Naive thymus-derived CD8-positive, alpha-beta T cell (primary cell): ENCODE data around the gene TNIP2. TPM values are rescaled to one million over a fixed set of nuclear protein-coding genes. Genes with fewer than 3 reads are reported as not detected.

Experiments
- ATAC-seq, 2 donors: fragments of 150-1000 bp; cut with Tn5 transposase in 1 of 2; sonication (Bioruptor Pico), chemical (Tn5 transposase) in 1 of 2; 1 replicate in 1 of 2; 2 replicates in 1 of 2; pipeline ENCODE4 v1.10.0; 2021; ENCODE audit warnings: mild to moderate bottlenecking in 2 of 2, moderate library complexity in 2 of 2
- POLR2A ChIA-PET: fragments of 350-600 bp; sonication (Branson Sonifier 250); formaldehyde crosslinking; loops from one replicate; lab custom pipeline; 2021; ENCODE audit warnings: antibody characterized with exemption; lab: Charles Lee
- DNase-seq, 10 donors: peaks; one replicate each; pipeline versions ENCODE4 v3.0.0 to v3.0.0-alpha.2; 2020 to 2022
- H3K27ac Mint-ChIP-seq, 10 donors: one replicate each; pipeline ENCODE4 v1.8.0; 2020 to 2022; ENCODE audit warnings: mild to moderate bottlenecking in 10 of 10, mixed read lengths in 10 of 10, moderate library complexity in 4 of 10, inconsistent platforms in 1 of 10
- H3K27me3 Mint-ChIP-seq, 5 donors: one replicate each; pipeline ENCODE4 v1.8.0; 2021 to 2022; ENCODE audit warnings: mixed read lengths in 5 of 5
- H3K36me3 Mint-ChIP-seq, 3 donors: one replicate each; pipeline ENCODE4 v1.8.0; 2020 to 2022; ENCODE audit warnings: mixed read lengths in 3 of 3, mild to moderate bottlenecking in 2 of 3, inconsistent platforms in 1 of 3
- H3K4me1 Mint-ChIP-seq, 4 donors: one replicate each; pipeline ENCODE4 v1.8.0; 2021 to 2022; ENCODE audit warnings: mixed read lengths in 4 of 4
- H3K4me3 Mint-ChIP-seq, 10 donors: one replicate each; pipeline ENCODE4 v1.8.0; 2020 to 2022; ENCODE audit warnings: mild to moderate bottlenecking in 10 of 10, mixed read lengths in 10 of 10, moderate library complexity in 6 of 10, inconsistent platforms in 1 of 10
- H3K9me3 Mint-ChIP-seq, 9 donors: one replicate each; pipeline ENCODE4 v1.8.0; 2020 to 2022; ENCODE audit warnings: mixed read lengths in 9 of 9, mild to moderate bottlenecking in 3 of 9, inconsistent platforms in 1 of 9, moderate library complexity in 1 of 9
- polyA plus RNA-seq, 3 donors: library from polyadenylated mRNA; unstranded; fragments of 300-500 nt; fragmentation: Illumina TruSeq; gene quantifications; one replicate each; pipeline ENCODE4 v1.2.3, GENCODE V29; 2021
- total RNA-seq, 8 experiments: library from RNA in 2 of 8; stranded (reverse) in 2 of 8; gene quantifications; one replicate each; pipeline ENCODE4 v1.2.3 and lab custom pipeline; 2021 to 2026

Gene TNIP2
- total and polyA plus RNA-seq, 5 experiments from 2014 or later, result 34.2 to 52.5 (median 48.1) TPM

DNA sequence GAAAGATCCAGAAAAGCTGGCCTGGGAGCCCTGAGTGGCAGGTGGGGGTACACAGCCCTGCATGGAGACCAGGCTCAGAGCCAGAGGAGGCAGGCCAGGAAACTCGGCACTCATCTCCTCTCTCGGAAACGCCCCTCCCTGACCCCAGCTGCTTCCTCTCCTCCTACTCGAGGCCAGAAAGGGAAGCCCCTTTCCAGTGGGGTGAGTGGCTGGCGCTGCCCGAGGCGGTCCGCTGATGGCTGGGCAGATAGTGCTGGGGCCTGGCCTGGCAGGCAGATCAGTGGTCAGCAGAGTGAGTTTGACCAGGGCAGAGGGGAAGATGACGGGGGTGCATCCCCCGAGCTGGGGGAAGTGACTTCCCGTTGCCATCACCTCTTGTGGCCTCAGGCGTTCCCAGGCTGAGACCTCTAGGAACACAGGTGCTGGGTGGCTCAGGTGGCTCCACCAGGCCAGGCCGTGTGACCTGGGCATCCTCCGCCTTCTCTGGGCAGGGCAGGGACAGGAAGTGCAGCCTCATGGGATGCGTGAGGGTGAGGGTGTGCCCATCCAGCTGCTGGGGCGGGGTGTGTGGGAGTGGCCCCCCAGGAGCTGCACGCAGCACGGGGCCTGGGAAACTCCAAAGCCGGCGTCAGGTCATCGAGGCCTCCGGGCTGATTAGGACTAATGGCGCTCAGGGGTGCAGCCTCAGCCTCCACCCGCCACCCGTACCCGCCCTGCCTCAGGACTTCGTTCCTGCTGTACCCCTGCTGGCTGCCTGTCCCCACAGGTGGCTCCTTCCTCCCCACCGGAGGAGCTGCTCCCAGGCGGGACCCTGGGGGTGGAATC, 42.5 kb upstream of the TNIP2 start:
- POLR2A ChIA-PET, result interaction anchor here (0.5 to 7.9 kb wide), 8 partner anchors 12 to 1817 kb away, joined by 3 to 91 read pairs (median 6); partner anchors contain the start of genes ADD1 and GRK4
- Mint-ChIP-seq H3K27ac (peak overlapping the region; percentile 38 to 94 (median 87)), H3K4me1 (peaks cover 23 to 73% (median 62%) of the 10 kb centered on the region in 4 donors), H3K4me3 (peak overlapping the region; percentile 67 to 88 (median 82)), H3K27me3 (no peaks in the 10 kb centered on the region), H3K9me3 (no peaks in the 10 kb centered on the region), H3K36me3 (no peaks in the 10 kb centered on the region)
- ATAC-seq (peak; percentile 55 to 68), DNase-seq (peak in 2 of 10 donors; percentile 43 to 69)

DNA sequence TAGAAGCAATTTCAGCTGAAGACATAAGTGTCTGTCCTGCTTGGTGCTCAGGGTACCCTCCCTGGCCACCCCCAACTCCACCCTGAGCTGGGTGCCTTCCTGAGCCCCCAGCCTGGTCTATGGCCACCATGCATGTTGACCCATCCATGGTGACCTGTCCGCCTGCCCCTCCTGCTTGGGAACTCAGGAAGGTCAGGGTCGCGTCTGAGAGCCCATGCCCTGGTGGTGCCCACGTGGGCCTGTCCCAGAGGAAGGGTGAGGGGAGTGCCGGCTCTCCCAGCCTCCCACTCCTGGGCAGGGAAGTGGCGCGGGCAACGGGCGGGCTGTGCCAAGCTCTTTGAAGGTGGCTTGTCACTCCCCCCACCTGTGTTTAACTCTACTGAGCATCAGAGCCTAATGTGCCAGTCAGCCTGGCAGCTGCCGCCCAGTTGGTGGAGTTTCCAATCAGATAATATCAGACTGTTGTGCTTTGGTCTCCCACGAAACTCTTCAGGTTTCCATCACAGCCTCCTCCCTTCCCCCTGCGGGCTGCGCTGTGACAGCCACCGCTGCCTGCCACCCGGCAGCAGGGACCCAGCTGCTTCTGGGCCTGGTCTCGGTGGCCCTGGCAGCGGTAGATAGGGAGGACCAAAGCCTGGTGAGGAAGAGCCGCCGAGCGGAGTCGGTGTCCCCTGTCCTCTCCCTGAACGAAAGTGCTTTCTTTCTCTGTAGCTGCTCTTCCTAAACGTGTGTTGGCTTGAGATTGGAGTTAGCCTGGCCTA, 41.6 kb upstream of the TNIP2 start:
- H3K4me1 Mint-ChIP-seq, result peaks cover 23 to 72% (median 64%) of the 10 kb centered on the region in 4 donors
- DNase-seq, result peak in 4 of 10 donors; percentile 31 to 55 (median 40)
- no peaks in the 10 kb centered on the region for H3K27me3 Mint-ChIP-seq
- H3K4me3 Mint-ChIP-seq, result peak overlapping the region; percentile 67 to 88 (median 80)
- no peaks in the 10 kb centered on the region for H3K9me3 Mint-ChIP-seq
- H3K36me3 Mint-ChIP-seq, result no peaks in the 10 kb centered on the region
- POLR2A ChIA-PET, result interaction anchor here (1.0 to 7.9 kb wide), 7 partner anchors 11 to 166 kb away, joined by 3 to 91 read pairs (median 6); partner anchors contain the start of genes ADD1 and GRK4
- peak; percentile 52 to 67 for ATAC-seq
- peak overlapping the region; percentile 38 to 92 (median 86) for H3K27ac Mint-ChIP-seq

DNA sequence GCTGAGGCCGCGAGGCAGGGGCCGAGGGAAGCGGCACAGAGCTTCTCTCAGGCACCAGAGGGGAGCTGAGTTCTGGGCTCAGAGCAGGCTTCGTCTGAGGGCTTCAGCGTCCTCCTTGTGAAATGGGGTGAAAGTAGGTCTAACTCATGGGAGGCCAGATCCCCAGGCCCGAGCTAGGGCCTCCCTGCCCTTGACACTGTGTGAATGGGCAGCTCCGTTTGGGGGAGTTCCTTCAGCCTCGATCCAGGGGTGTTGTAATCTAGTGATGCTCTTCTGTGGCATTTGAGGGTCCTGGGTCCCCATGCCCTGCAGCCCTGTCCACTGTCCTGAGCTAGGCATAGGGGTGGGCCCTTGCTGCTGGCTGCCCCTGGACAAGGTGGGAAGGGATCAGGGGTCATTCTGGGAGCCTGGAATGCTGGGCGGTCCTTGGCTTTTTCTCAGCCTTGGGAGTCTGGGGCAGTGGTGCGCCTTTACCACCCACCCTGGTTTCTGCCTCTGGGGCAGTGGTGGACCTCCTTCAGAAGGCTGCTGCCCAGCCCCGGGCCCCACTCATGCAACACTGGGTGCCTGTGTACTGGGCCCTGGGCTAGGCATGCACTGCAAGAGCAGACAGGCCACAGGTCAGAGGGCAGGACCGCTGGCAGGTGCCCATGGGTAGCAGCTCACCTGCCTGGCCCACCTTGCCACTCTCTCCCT, 40.9 kb upstream of the TNIP2 start:
- Mint-ChIP-seq H3K36me3 (no peaks in the 10 kb centered on the region), H3K27ac (peak overlapping the region in 4 of 10 donors; percentile 52 to 92 (median 77)), H3K4me1 (peaks cover 25 to 71% (median 66%) of the 10 kb centered on the region in 4 donors), H3K9me3 (no peaks in the 10 kb centered on the region), H3K4me3 (peak overlapping the region in 1 of 10 donors; percentile 32), H3K27me3 (no peaks in the 10 kb centered on the region)
- ATAC-seq, result no peak
- POLR2A ChIA-PET, result interaction anchor here (1.6 to 7.9 kb wide), 4 partner anchors 10 to 46 kb away, joined by 6 to 91 read pairs (median 20); partner anchors contain the start of gene ADD1
- DNase-seq, result peak in 1 of 10 donors; percentile 34

DNA sequence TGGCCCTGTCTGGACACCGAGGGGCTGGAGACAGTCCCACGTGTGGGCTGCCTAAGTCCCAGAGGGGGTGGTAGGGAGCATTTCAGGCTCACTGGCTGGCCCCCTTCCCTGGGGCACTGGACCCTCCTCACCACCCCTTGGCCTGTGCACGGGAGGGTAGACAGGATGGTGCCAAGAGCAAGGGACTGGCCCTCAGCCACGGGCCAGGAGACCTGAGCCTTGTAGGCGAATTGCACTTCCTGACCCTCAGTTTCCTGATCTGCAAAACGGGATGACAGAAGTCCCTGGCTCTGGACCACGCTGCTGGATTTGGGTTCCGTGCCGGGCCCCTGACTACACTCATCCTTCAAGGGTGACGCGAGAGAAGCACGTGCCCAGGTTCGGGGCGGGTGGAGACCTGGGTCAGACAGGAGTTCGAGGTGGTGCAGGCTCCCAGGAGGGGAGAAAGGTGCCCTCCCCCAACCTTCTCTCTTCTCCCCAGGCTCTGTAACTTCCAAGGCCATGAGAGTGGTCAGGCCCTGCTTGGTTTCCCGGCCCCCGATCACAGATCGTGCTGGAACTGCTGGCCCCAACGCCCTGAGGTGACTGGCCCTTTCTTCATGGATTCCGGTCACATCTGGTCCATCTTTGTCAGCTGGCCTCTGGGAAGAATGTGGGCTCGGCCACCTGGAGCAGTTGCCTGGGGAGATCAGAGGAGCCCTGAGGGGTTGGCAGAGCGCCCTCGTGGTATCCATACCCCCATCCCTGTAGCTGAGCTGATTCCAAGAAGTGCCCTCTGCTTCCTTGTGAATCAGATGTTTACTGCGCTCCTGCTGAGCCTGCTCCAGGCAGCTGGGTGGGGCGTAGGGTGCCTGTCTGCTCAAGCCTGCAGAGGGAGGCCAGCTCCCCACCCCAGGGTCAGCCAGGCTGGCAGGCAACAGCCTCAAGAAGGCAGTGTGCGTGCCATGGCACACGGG, 40.0 kb upstream of the TNIP2 start:
- H3K27ac Mint-ChIP-seq, result peak overlapping the region in 3 of 10 donors; percentile 4 to 56 (median 51)
- peaks cover 23 to 70% (median 66%) of the 10 kb centered on the region in 4 donors for H3K4me1 Mint-ChIP-seq
- DNase-seq (peak in 1 of 10 donors; percentile 46), ATAC-seq (no peak)
- H3K27me3 Mint-ChIP-seq, result no peaks in the 10 kb centered on the region
- POLR2A ChIA-PET, result interaction anchor here (1.1 to 7.9 kb wide), 3 partner anchors 9 to 22 kb away, joined by 3 to 91 read pairs (median 32); no protein-coding TSS in a partner anchor
- peak overlapping the region in 3 of 10 donors; percentile 11 to 88 (median 64) for H3K4me3 Mint-ChIP-seq
- no peaks in the 10 kb centered on the region for H3K9me3 Mint-ChIP-seq
- H3K36me3 Mint-ChIP-seq, result no peaks in the 10 kb centered on the region

GRCh38 chr4:2795300-2795892, 39.3 kb upstream of the TNIP2 start:
- Mint-ChIP-seq H3K9me3 (peaks cover 0 to 1% (median 0%) of the 10 kb centered on the region in 9 donors), H3K27me3 (no peaks in the 10 kb centered on the region), H3K27ac (peak overlapping the region in 1 of 10 donors; percentile 12), H3K4me1 (peaks cover 25 to 74% (median 67%) of the 10 kb centered on the region in 4 donors), H3K36me3 (no peaks in the 10 kb centered on the region), H3K4me3 (peak overlapping the region in 5 of 10 donors; percentile 4 to 88 (median 79))
- POLR2A ChIA-PET, result interaction anchor here (1.1 to 7.9 kb wide), 2 partner anchors 17 to 23 kb away, joined by 3 to 91 read pairs; no protein-coding TSS in a partner anchor
- ATAC-seq, result no peak
- DNase-seq, result peak in 1 of 10 donors; percentile 54

DNA sequence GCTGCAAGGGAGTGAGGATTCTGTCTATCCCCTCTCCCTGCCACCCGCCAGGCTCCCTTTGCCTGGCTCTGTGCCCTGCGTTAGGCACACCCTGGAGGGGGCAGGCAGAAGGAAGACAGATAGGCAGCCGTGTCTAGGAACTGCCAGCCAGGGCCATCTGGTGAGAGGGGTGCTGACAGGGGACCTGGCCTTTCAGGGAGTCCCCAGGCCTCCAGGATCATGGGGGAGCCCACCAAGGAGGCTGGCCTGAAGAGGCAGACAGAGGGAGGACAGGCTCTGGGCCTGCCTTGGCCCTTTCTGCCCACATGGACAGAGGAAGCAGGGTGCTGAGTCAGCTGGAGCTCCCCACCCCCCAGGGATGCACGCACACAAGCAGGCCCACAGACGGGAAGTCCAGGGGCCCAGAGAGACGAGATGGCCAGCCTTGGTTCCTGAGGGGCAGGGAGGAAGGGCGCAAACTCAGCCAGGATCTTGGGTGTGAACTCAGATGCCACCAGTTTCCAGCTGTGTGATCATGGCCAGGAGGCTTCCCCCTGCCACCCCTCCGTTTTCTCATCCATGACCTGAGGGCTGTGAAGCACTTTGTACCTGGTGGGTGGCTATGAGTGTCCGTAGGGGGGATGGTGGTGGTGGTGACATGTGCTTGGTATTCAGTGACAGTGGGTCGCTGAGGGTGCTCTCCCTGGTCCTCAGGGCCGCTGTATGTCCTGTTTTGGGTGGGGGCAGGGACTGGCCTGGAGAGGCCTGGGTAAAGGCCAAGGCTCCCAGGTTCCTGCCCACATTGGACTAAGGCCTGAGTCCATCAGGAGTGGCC, 38.6 kb upstream of the TNIP2 start:
- no peak for ATAC-seq
- H3K4me1 Mint-ChIP-seq, result peaks cover 25 to 74% (median 64%) of the 10 kb centered on the region in 4 donors
- H3K9me3 Mint-ChIP-seq, result peaks cover 0 to 1% (median 0%) of the 10 kb centered on the region in 9 donors
- H3K4me3 Mint-ChIP-seq, result peak overlapping the region; percentile 75 to 91 (median 86)
- no peaks in the 10 kb centered on the region for H3K27me3 Mint-ChIP-seq
- no peaks in the 10 kb centered on the region for H3K36me3 Mint-ChIP-seq
- POLR2A ChIA-PET, result interaction anchor here (1.1 to 7.9 kb wide), 3 partner anchors 10 to 23 kb away, joined by 3 to 91 read pairs (median 4); no protein-coding TSS in a partner anchor
- H3K27ac Mint-ChIP-seq, result peak overlapping the region in 5 of 10 donors; percentile 18 to 72 (median 67)
- peak in 1 of 10 donors; percentile 63 for DNase-seq

- peak overlapping the region in 7 of 10 donors; percentile 53 to 82 (median 70) for H3K27ac Mint-ChIP-seq
- peaks cover 0 to 1% (median 0%) of the 10 kb centered on the region in 9 donors for H3K9me3 Mint-ChIP-seq
- no peaks in the 10 kb centered on the region for H3K36me3 Mint-ChIP-seq
- H3K27me3 Mint-ChIP-seq, result no peaks in the 10 kb centered on the region
- peak in 1 of 10 donors; percentile 12 for DNase-seq
- ATAC-seq, result peak in 1 of 2 donors; percentile 7
- H3K4me3 Mint-ChIP-seq, result peak overlapping the region; percentile 75 to 91 (median 86)
- POLR2A ChIA-PET, result interaction anchor here (1.2 kb wide), 1 partner anchor 10 kb away, joined by 4 read pairs; no protein-coding TSS in a partner anchor
- peaks cover 28 to 74% (median 65%) of the 10 kb centered on the region in 4 donors for H3K4me1 Mint-ChIP-seq
Measured at GRCh38 chr4:2793586-2794485, 37.7 kb upstream of the TNIP2 start.

- H3K36me3 Mint-ChIP-seq, result no peaks in the 10 kb centered on the region
- peaks cover 0 to 1% (median 0%) of the 10 kb centered on the region in 9 donors for H3K9me3 Mint-ChIP-seq
- ATAC-seq, result peak; percentile 52 to 68
- no peaks in the 10 kb centered on the region for H3K27me3 Mint-ChIP-seq
- peaks cover 22 to 74% (median 64%) of the 10 kb centered on the region in 4 donors for H3K4me1 Mint-ChIP-seq
- H3K27ac Mint-ChIP-seq, result peak within 1 kb of the TSS in 8 of 10 donors; percentile 8 to 84 (median 70)
- peak within 1 kb of the TSS; percentile 75 to 91 (median 86) for H3K4me3 Mint-ChIP-seq
- POLR2A ChIA-PET, result interaction anchor here (0.6 to 1.2 kb wide), 3 partner anchors 11 to 60 kb away, joined by 3 to 7 read pairs (median 4); no protein-coding TSS in a partner anchor
- peak in 5 of 10 donors; percentile 24 to 81 (median 63) for DNase-seq
Measured at GRCh38 chr4:2792711-2793585, 36.8 kb upstream of the TNIP2 start, which contains the start of gene SH3BP2. Gene SH3BP2, plus strand, starts transcription at chr4:2793085. Its CDS starts 27,533 bp downstream, at chr4:2820618.
